Spleen (tissue), 11 donors: Measurements from ENCODE around the gene CDK14. TPM values are rescaled to one million over a fixed set of nuclear protein-coding genes. Genes with fewer than 3 reads are reported as not detected.

ENCODE experiments used
- DNase-seq: peaks from one replicate; pipeline ENCODE4 v3.0.0-alpha.2; 2020
- H3K27ac ChIP-seq, 8 donors: fragments of 200-600 bp; sonication (generic) in 7 of 8; 1 replicate in 4 of 8; 2 replicates in 4 of 8; pipeline versions ENCODE4 v1.5.0 to v1.8.0; 2016 to 2021; ENCODE audit warnings: inconsistent platforms in 4 of 8, mild to moderate bottlenecking in 4 of 8, moderate library complexity in 1 of 8
- H3K27me3 ChIP-seq, 7 donors: fragments of 200-600 bp; sonication (generic) in 6 of 7; replicated peaks in 1 of 7; 1 replicate in 4 of 7; 2 replicates in 3 of 7; pipeline versions ENCODE4 v1.5.0 to v1.8.0; 2016 to 2021; ENCODE audit warnings: inconsistent platforms in 3 of 7, mild to moderate bottlenecking in 1 of 7
- H3K36me3 ChIP-seq, 6 donors: fragments of 200-600 bp; sonication (generic) in 5 of 6; 1 replicate in 4 of 6; 2 replicates in 2 of 6; pipeline versions ENCODE4 v1.5.0 to v1.8.0; 2016 to 2021; ENCODE audit warnings: inconsistent platforms in 2 of 6
- H3K4me1 ChIP-seq, 6 donors: fragments of 200-600 bp; sonication (generic) in 5 of 6; 1 replicate in 3 of 6; 2 replicates in 3 of 6; pipeline versions ENCODE4 v1.5.0 to v1.8.0; 2016 to 2021; ENCODE audit warnings: inconsistent platforms in 3 of 6
- H3K4me3 ChIP-seq, 8 donors: fragments of 200-600 bp; sonication (generic) in 7 of 8; 1 replicate in 4 of 8; 2 replicates in 4 of 8; pipeline versions ENCODE4 v1.5.0 to v1.8.0; 2016 to 2021; ENCODE audit warnings: inconsistent platforms in 4 of 8, mild to moderate bottlenecking in 4 of 8, moderate library complexity in 2 of 8
- H3K9me3 ChIP-seq, 8 donors: fragments of 200-600 bp; sonication (generic) in 7 of 8; 1 replicate in 4 of 8; 2 replicates in 4 of 8; pipeline versions ENCODE4 v1.5.0 to v1.8.0; 2016 to 2021; ENCODE audit warnings: inconsistent platforms in 4 of 8
- CTCF ChIP-seq, 11 experiments: fragments of 200-600 bp in 7 of 11; fragments of 450-650 bp in 4 of 11; sonication (generic) in 4 of 11; IDR thresholded peaks in 8 of 11; conservative IDR thresholded peaks in 3 of 11; 1 replicate in 7 of 11; 2 replicates in 4 of 11; pipeline versions ENCODE4 v1.4.0 to v1.8.0; 2016 to 2021; ENCODE audit warnings: antibody characterized with exemption in 11 of 11, inconsistent platforms in 4 of 11, mild to moderate bottlenecking in 1 of 11
- POLR2A ChIP-seq, 3 donors: fragments of 450-650 bp; IDR thresholded peaks; one replicate each; pipeline ENCODE4 v1.5.1; 2017; ENCODE audit warnings: antibody characterized with exemption in 3 of 3, mild to moderate bottlenecking in 1 of 3
- POLR2AphosphoS5 ChIP-seq, 3 donors: sonication (generic); formaldehyde crosslinking; IDR thresholded peaks; one replicate each; pipeline ENCODE4 v1.5.1; 2017; ENCODE audit warnings: antibody characterized with exemption in 3 of 3
- WGBS, 5 donors: extraction: QIAGEN DNeasy Blood & Tissue Kit in 3 of 5; methylation state at CpG; one replicate each; pipeline versions ENCODE4 v1.1.5 to v1.1.7; 2013 to 2018; 5-methylcytosine and 5-hydroxymethylcytosine counted together
- intact Hi-C: fragments of 100-400 bp; cut with DNase I; formaldehyde crosslinking; loops from one replicate; pipeline ENCODE4 v1.15.0; 2023; ENCODE audit warnings: low total_unique reads
- polyA plus RNA-seq, 3 donors: library from polyadenylated mRNA; stranded (reverse); fragments of 200-250 nt; gene quantifications; one replicate each; pipeline ENCODE4 v1.2.1, GENCODE V29; 2013
- total RNA-seq, 7 donors: library from RNA; depleted of rRNA in 3 of 7; stranded (reverse); fragments of >200 nt in 3 of 7; fragmentation: NEBNext Ultra II Directional in 4 of 7; extraction: Animal tissue kit (Norgen Biotek cat#: 25700) in 4 of 7; gene quantifications; one replicate each; pipeline versions ENCODE4 v1.1.0 to v1.2.1, GENCODE V29; 2016 to 2021
- donor health status: healthy with polysubstance abuse.
- donor health status: DM: no; HTN: no; CAD: no; lungs with moderate emphysema.
- donor health status: DM: no; HTN: no; CAD: no.
- donor health status: Bipolar disorder and iron deficiency.
- donor health status: healthy.
- donor health status: DM: no; HTN: no; CAD: no.
- donor health status: DM: yes; HTN: yes; CAD: no.

Gene CDK14
- total and polyA plus RNA-seq, 10 donors: 6.6 to 109 (median 51.2) TPM

- DNase-seq: no peak
- H3K4me1 ChIP-seq: peaks cover 10 to 76% (median 52%) of the 10 kb centered on the region in 6 donors
- H3K27ac ChIP-seq: peak overlapping the region in 7 of 8 donors; percentile 84 to 94 (median 92)
- peaks cover 0 to 22% (median 0%) of the 10 kb centered on the region in 7 donors for H3K27me3 ChIP-seq
- 12 to 17% (median 16%) methylated on average over 9 to 10 of the region's 10 CpGs for WGBS, 5 donors
- H3K36me3 ChIP-seq: no peaks in the 10 kb centered on the region
- no peaks in the 10 kb centered on the region for H3K9me3 ChIP-seq
- intact Hi-C loops: no loop called here
- TF ChIP-seq POLR2AphosphoS5 (IDR thresholded peaks at IDR 0.05): no peak
- no peak for TF ChIP-seq CTCF (IDR thresholded peaks at IDR 0.05 in 8 of 11, conservative IDR thresholded peaks at IDR 0.05 in 3 of 11)
- TF ChIP-seq POLR2A (IDR thresholded peaks at IDR 0.05): no peak
- peak overlapping the region; percentile 58 to 84 (median 66) for H3K4me3 ChIP-seq
These were observed 750 bp upstream of the CDK14 start for GRCh38 chr7:90595342-90595800.

GRCh38 chr7:90596671-90597562 lies 796 bp downstream of the CDK14 start:
- WGBS, 5 donors: 1 to 2% (median 1%) methylated on average over 47 of the region's 47 CpGs
- TF ChIP-seq POLR2AphosphoS5 (IDR thresholded peaks at IDR 0.05) (no peak), CTCF (IDR thresholded peaks at IDR 0.05 in 8 of 11, conservative IDR thresholded peaks at IDR 0.05 in 3 of 11) (no peak), POLR2A (IDR thresholded peaks at IDR 0.05) (no peak)
- DNase-seq: no peak
- intact Hi-C loops: no loop called here
- Histone ChIP-seq H3K36me3 (no peaks in the 10 kb centered on the region), H3K27ac (peak overlapping the region; percentile 51 to 94 (median 92)), H3K4me3 (peak overlapping the region; percentile 58 to 84 (median 66)), H3K9me3 (no peaks in the 10 kb centered on the region), H3K4me1 (peaks cover 10 to 88% (median 62%) of the 10 kb centered on the region in 6 donors), H3K27me3 (peaks cover 0 to 22% (median 0%) of the 10 kb centered on the region in 7 donors)

- Histone ChIP-seq H3K4me1 (peaks cover 10 to 80% (median 58%) of the 10 kb centered on the region in 6 donors), H3K27me3 (peaks cover 0 to 22% (median 0%) of the 10 kb centered on the region in 7 donors), H3K9me3 (no peaks in the 10 kb centered on the region), H3K27ac (peak overlapping the region in 4 of 8 donors; percentile 89 to 94 (median 93)), H3K36me3 (no peaks in the 10 kb centered on the region), H3K4me3 (peak overlapping the region in 7 of 8 donors; percentile 58 to 84 (median 68))
- 44 to 57% (median 49%) methylated on average over 10 of the region's 10 CpGs for WGBS, 5 donors
- DNase-seq: no peak
- intact Hi-C loops: no loop called here
- no peak for TF ChIP-seq POLR2AphosphoS5 (IDR thresholded peaks at IDR 0.05)
These were observed 1.6 kb downstream of the CDK14 start for GRCh38 chr7:90597563-90598253.

- DNase-seq: no peak
- Histone ChIP-seq H3K27me3 (peaks cover 0 to 22% (median 0%) of the 10 kb centered on the region in 7 donors), H3K9me3 (no peaks in the 10 kb centered on the region), H3K27ac (peak overlapping the region in 4 of 8 donors; percentile 68 to 79 (median 74)), H3K36me3 (no peaks in the 10 kb centered on the region), H3K4me3 (no peak overlapping the region), H3K4me1 (peaks cover 10 to 67% (median 53%) of the 10 kb centered on the region in 6 donors)
- no peak for TF ChIP-seq CTCF (IDR thresholded peaks at IDR 0.05 in 8 of 11, conservative IDR thresholded peaks at IDR 0.05 in 3 of 11)
- TF ChIP-seq POLR2A (IDR thresholded peaks at IDR 0.05): no peak
- no peak for TF ChIP-seq POLR2AphosphoS5 (IDR thresholded peaks at IDR 0.05)
- intact Hi-C loops: no loop called here
- WGBS, 5 donors: 76 to 87% (median 82%) methylated on average over 4 of the region's 4 CpGs
These were observed 2.9 kb downstream of the CDK14 start for GRCh38 chr7:90599038-90599437.
